GM18951 (cell line): ENCODE results near the gene LRG1.

Experiments used
- POLR2A ChIP-seq: IDR thresholded peaks from 4 replicates; pipeline ENCODE4 v1.6.1; 2011; ENCODE audit warnings: mild to moderate bottlenecking; ENCODE audit not compliant: insufficient read length, insufficient read depth; ENCODE audit errors: extremely low read depth
- in situ Hi-C: fragments of 300-500 bp; cut with MboI; formaldehyde crosslinking; loops from one replicate; pipeline ENCODE4 v1.12.0; 2022; ENCODE audit warnings: low sequenced_read_pairs, mixed read lengths, inconsistent platforms; ENCODE audit not compliant: unreplicated experiment

Gene LRG1

GRCh38 chr19:4580021-4580901 is 40.4 kb upstream of the LRG1 start:
- no peak for TF ChIP-seq POLR2A
- in situ Hi-C loops, result no loop called here

- in situ Hi-C loops, result no loop called here
- no peak for TF ChIP-seq POLR2A
Observed at GRCh38 chr19:4579389-4579788, 39.6 kb upstream of the LRG1 start.

- TF ChIP-seq POLR2A, result no peak
- in situ Hi-C loops, result no loop called here
Observed at GRCh38 chr19:4578552-4579248, 38.9 kb upstream of the LRG1 start.

GRCh38 chr19:4577020-4577782 is 37.4 kb upstream of the LRG1 start:
- in situ Hi-C loops, result no loop called here
- no peak for TF ChIP-seq POLR2A

GRCh38 chr19:4576016-4576933 is 36.4 kb upstream of the LRG1 start:
- no peak for TF ChIP-seq POLR2A
- in situ Hi-C loops, result no loop called here

- in situ Hi-C loops, result no loop called here
- TF ChIP-seq POLR2A, result no peak
Observed at GRCh38 chr19:4575267-4576015, 35.6 kb upstream of the LRG1 start.

- in situ Hi-C loops, result no loop called here
- TF ChIP-seq POLR2A, result no peak
Observed at GRCh38 chr19:4573682-4574081, 33.8 kb upstream of the LRG1 start.

GRCh38 chr19:4571305-4571917 is 31.6 kb upstream of the LRG1 start:
- in situ Hi-C loops, result no loop called here
- no peak for TF ChIP-seq POLR2A

- no peak for TF ChIP-seq POLR2A
- in situ Hi-C loops, result no loop called here
Observed at GRCh38 chr19:4570916-4571304, 31.1 kb upstream of the LRG1 start.

GRCh38 chr19:4570402-4570801 is 30.6 kb upstream of the LRG1 start:
- in situ Hi-C loops, result no loop called here
- TF ChIP-seq POLR2A, result no peak

GRCh38 chr19:4568886-4569285 is 29.1 kb upstream of the LRG1 start:
- no peak for TF ChIP-seq POLR2A
- in situ Hi-C loops, result no loop called here
